HepG2 (cell line): ENCODE results near the gene FCAR. TPM values are rescaled to one million over a fixed set of nuclear protein-coding genes. Genes with fewer than 3 reads are reported as not detected.
"Not testable (repeated sequence)": the region's sequence is repeated elsewhere in the genome, so short reads cannot be mapped to it uniquely, and the experiment has no call there.

Source experiments
- ATAC-seq: fragments of 200-7000 bp; cut with Tn5 transposase; 3 replicates; pipeline ENCODE4 v1.9.1; 2020; ENCODE audit warnings: mild to moderate bottlenecking, moderate library complexity
- BruUV-seq: library from RNA; stranded (reverse); fragments of 400-500 nt; replicated peaks from 2 replicates; lab custom pipeline; 2021; lab: Mats Ljungman, UMichigan
- CTCF ChIA-PET: fragments of 300-600 bp; formaldehyde crosslinking; extraction: SDS; loops from one replicate; lab custom pipeline; 2021; ENCODE audit warnings: low total read pairs, inconsistent platforms, low intra/inter-chr PET ratio; lab: Yijun Ruan, JAX
- POLR2A ChIA-PET: fragments of 350-600 bp; sonication (Branson Sonifier 250); formaldehyde crosslinking; loops from one replicate; lab custom pipeline; 2020; ENCODE audit warnings: antibody characterized with exemption, inconsistent platforms; lab: Yijun Ruan, JAX
- DNase-seq: peaks from one replicate; pipeline ENCODE4 v3.0.0-alpha.2; 2015; ENCODE audit warnings: low spot score
- FAIRE-seq: peaks from 3 replicates; lab custom pipeline; 2011; peaks lifted over from hg19 to GRCh38; lab: Jason Lieb, UNC
- H2AFZ ChIP-seq: one replicate; pipeline ENCODE4 v1.6.1; 2011; ENCODE audit warnings: low read length, inconsistent platforms
- H3K27ac ChIP-seq: fragments of 300-600 bp; 3 replicates; pipeline ENCODE4 v1.8.0; 2011; ENCODE audit warnings: mixed run types, mild to moderate bottlenecking, mixed read lengths, low read length, inconsistent platforms; ENCODE audit not compliant: insufficient read depth; ENCODE audit errors: extremely low read length
- H3K27me3 ChIP-seq, 2 experiments: fragments of 200-600 bp in 1 of 2; 2 replicates in 1 of 2; 3 replicates in 1 of 2; pipeline versions ENCODE4 v1.6.0 to v1.8.0; 2011; ENCODE audit warnings: low read length in 2 of 2, mild to moderate bottlenecking in 2 of 2, moderate library complexity in 2 of 2, inconsistent platforms in 1 of 2; ENCODE audit not compliant: insufficient read depth in 2 of 2, control insufficient read depth in 1 of 2
- H3K36me3 ChIP-seq, 2 experiments: fragments of 200-600 bp in 1 of 2; replicated peaks in 1 of 2; 2 replicates in 1 of 2; 3 replicates in 1 of 2; pipeline versions ENCODE4 v1.5.1 to v1.8.0; 2011; ENCODE audit warnings: low read length in 2 of 2, inconsistent platforms in 1 of 2; ENCODE audit not compliant: insufficient read depth in 2 of 2, control insufficient read depth in 1 of 2
- H3K4me1 ChIP-seq: 2 replicates; pipeline ENCODE4 v1.5.1; 2012; ENCODE audit warnings: low read length, inconsistent platforms; ENCODE audit not compliant: insufficient read depth
- H3K4me2 ChIP-seq: 2 replicates; pipeline ENCODE4 v1.6.0; 2011; ENCODE audit warnings: low read depth, low read length, inconsistent platforms
- H3K4me3 ChIP-seq, 3 experiments: fragments of 200-600 bp in 1 of 3; sonication (generic), shearing (Covaris generic) in 1 of 3; replicated peaks in 1 of 3; 2 replicates each; pipeline ENCODE4 v1.5.1; 2011 to 2016; ENCODE audit warnings: low read length in 3 of 3, inconsistent platforms in 2 of 3, low read depth in 2 of 3, mild to moderate bottlenecking in 2 of 3, control low read depth in 1 of 3, mixed read lengths in 1 of 3; ENCODE audit not compliant: insufficient read depth in 1 of 3
- H3K79me2 ChIP-seq: one replicate; pipeline ENCODE4 v1.6.1; 2011; ENCODE audit warnings: low read length, inconsistent platforms; ENCODE audit not compliant: insufficient read depth
- H3K9ac ChIP-seq: 2 replicates; pipeline ENCODE4 v1.6.0; 2011; ENCODE audit warnings: mild to moderate bottlenecking, low read depth, low read length, inconsistent platforms; ENCODE audit not compliant: insufficient read depth
- H3K9me3 ChIP-seq: 2 replicates; pipeline ENCODE4 v1.5.1; 2012; ENCODE audit warnings: mild to moderate bottlenecking, low read length
- H4K20me1 ChIP-seq: 2 replicates; pipeline ENCODE4 v1.6.0; 2011; ENCODE audit warnings: inconsistent platforms, mild to moderate bottlenecking, low read length, moderate library complexity; ENCODE audit not compliant: insufficient read depth
- WGBS: methylation state at CpG from one replicate; pipeline ENCODE4 v1.1.6; 2017; ENCODE audit warnings: low lambda C conversion rate; 5-methylcytosine and 5-hydroxymethylcytosine counted together
- in situ Hi-C: cut with HindIII; loops from 2 replicates; pipeline ENCODE4 v1.10.0; 2017; ENCODE audit warnings: low pct_unique_long_range_greater_than_20kb; ENCODE audit not compliant: extremely low pct_ligation_motif_present
- intact Hi-C: fragments of 100-400 bp; cut with micrococcal nuclease; formaldehyde crosslinking; loops from one replicate; pipeline ENCODE4 v1.10.0; 2022; ENCODE audit not compliant: unreplicated experiment
- polyA plus RNA-seq, 8 experiments: library from polyadenylated mRNA; depleted of rRNA in 3 of 8; stranded (reverse) in 7 of 8; unstranded in 1 of 8; fragments of >200 nt; fragmentation: Illumina TruSeq in 4 of 8; extraction: Trizol in 4 of 8; gene quantifications; 2 replicates each; pipeline versions ENCODE4 v1.2.1 to v1.2.3, GENCODE V29; 2011 to 2016; ENCODE audit warnings: low read depth in 4 of 8, missing spikeins in 1 of 8, mixed read lengths in 1 of 8; ENCODE audit not compliant: insufficient read depth in 1 of 8
- total RNA-seq, 5 experiments: library from RNA; depleted of rRNA; stranded (reverse); fragments of >200 nt; fragmentation: Illumina TruSeq; extraction: Trizol; gene quantifications; 2 replicates each; pipeline ENCODE4 v1.2.3, GENCODE V29; 2016; ENCODE audit warnings: low read depth in 1 of 5
- TF ChIP-seq, protein P1 (sequence below): sonication (generic); formaldehyde crosslinking; IDR thresholded peaks from 2 replicates; pipeline ENCODE4 v1.4.0; 2020; ENCODE audit warnings: missing genetic modification reagents

FCAR gene
- total and polyA plus RNA-seq, 2 of the 13 experiments (the other 11 are each of a cell fraction or from before 2014, with no cell fraction given): not detected

DNA sequence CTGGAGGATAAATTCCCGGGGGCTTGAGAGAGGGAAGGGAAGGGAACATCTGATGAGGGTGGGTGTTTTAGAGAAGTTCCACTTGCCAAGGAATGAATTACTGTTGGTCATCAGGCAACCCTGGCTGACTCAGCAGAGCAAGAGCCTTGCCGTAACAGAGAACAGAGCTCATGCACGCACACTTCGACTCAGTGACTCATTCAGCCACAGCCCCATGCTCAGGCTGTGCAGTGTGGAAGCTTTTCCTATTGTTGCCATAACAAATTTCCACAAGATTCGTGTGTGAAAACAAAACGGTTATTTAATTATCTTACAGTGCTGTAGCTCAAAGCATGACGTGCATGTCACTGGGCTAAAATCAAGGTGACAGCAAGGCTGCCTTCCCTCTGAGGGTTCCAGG, 14.6 kb upstream of the FCAR start:
- in situ Hi-C loops, CTCF ChIA-PET, H3K27ac ChIP-seq, H2AFZ ChIP-seq, H3K79me2 ChIP-seq, H4K20me1 ChIP-seq, H3K4me3 ChIP-seq, intact Hi-C loops, DNase-seq, H3K36me3 ChIP-seq, H3K4me2 ChIP-seq, BruUV-seq, POLR2A ChIA-PET, H3K9ac ChIP-seq, H3K27me3 ChIP-seq, FAIRE-seq, ATAC-seq, H3K4me1 ChIP-seq, H3K9me3 ChIP-seq: not testable (repeated sequence)
- WGBS: 0% methylated on average over 2 of the region's 7 CpGs

- H3K27me3 ChIP-seq: not testable (repeated sequence)
These were observed 10.6 kb upstream of the FCAR start for GRCh38 chr19:54863459-54863858.

DNA sequence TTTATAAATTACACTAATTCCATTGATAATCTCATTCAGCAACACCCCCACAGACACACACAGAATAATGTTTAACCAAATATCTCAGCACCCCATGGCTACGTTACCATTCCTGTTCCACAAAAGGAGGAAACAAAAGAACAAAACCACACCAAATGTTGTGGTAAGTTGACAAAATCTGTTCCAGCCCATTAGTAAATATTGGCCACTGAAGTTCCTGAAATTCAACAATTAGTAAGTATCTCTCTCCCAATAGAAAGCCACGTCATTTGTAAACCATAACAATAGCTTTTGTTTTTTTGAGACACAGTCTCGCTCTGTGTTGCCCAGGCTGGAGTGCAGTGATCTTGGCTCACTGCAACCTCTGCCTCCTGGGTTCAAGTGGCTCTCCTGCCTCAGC, 2.3 kb upstream of the FCAR start:
- POLR2A ChIA-PET: no interaction called here
- no peak for ATAC-seq
- in situ Hi-C loops: no loop called here

More at GRCh38 chr19:54863459-54863858, 10.6 kb upstream of the FCAR start:
- CTCF ChIA-PET, H3K79me2 ChIP-seq, H2AFZ ChIP-seq, H3K4me2 ChIP-seq, BruUV-seq, H3K36me3 ChIP-seq, ATAC-seq, DNase-seq, intact Hi-C loops, H3K9me3 ChIP-seq, H3K4me3 ChIP-seq, H4K20me1 ChIP-seq, H3K4me1 ChIP-seq, H3K27ac ChIP-seq, FAIRE-seq, H3K9ac ChIP-seq, in situ Hi-C loops, POLR2A ChIA-PET: not testable (repeated sequence)
- 3% methylated on average over 2 of the region's 3 CpGs for WGBS

More for the DNA sequence above, 2.3 kb upstream of the FCAR start:
- FAIRE-seq: no peak
- H3K9me3 ChIP-seq: no peaks in the 10 kb centered on the region
- BruUV-seq: no TSS peak
- TF ChIP-seq, protein P1, sequence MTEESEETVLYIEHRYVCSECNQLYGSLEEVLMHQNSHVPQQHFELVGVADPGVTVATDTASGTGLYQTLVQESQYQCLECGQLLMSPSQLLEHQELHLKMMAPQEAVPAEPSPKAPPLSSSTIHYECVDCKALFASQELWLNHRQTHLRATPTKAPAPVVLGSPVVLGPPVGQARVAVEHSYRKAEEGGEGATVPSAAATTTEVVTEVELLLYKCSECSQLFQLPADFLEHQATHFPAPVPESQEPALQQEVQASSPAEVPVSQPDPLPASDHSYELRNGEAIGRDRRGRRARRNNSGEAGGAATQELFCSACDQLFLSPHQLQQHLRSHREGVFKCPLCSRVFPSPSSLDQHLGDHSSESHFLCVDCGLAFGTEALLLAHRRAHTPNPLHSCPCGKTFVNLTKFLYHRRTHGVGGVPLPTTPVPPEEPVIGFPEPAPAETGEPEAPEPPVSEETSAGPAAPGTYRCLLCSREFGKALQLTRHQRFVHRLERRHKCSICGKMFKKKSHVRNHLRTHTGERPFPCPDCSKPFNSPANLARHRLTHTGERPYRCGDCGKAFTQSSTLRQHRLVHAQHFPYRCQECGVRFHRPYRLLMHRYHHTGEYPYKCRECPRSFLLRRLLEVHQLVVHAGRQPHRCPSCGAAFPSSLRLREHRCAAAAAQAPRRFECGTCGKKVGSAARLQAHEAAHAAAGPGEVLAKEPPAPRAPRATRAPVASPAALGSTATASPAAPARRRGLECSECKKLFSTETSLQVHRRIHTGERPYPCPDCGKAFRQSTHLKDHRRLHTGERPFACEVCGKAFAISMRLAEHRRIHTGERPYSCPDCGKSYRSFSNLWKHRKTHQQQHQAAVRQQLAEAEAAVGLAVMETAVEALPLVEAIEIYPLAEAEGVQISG (CRISPR knock-in tag): no peak
- TF ChIP-seq, all 625 proteins: peak for 0
- Histone ChIP-seq H3K4me1 (no peaks in the 10 kb centered on the region), H4K20me1 (no peaks in the 10 kb centered on the region), H3K79me2 (no peaks in the 10 kb centered on the region), H3K27ac (no peak overlapping the region), H3K36me3 (no peaks in the 10 kb centered on the region), H3K27me3 (no peaks in the 10 kb centered on the region), H2AFZ (no peak overlapping the region), H3K4me3 (no peak overlapping the region), H3K4me2 (no peak overlapping the region), H3K9ac (no peak overlapping the region)
- 14% methylated on average over 3 of the region's 3 CpGs for whole genome bisulfite sequencing
- intact Hi-C loops: no loop called here
- CTCF ChIA-PET: no interaction called here
- DNase-seq: no peak
